Subcutaneous abdominal adipose tissue (tissue), 5 donors: ENCODE results near the gene ZNF454.

ENCODE experiments used
- H3K27ac ChIP-seq: one replicate; pipeline ENCODE4 v1.7.0; 2013; ENCODE audit warnings: low read depth, mild to moderate bottlenecking, inconsistent platforms, low read length, moderate library complexity
- H3K27me3 ChIP-seq, 5 donors: one replicate each; pipeline ENCODE4 v1.7.0; 2013; ENCODE audit warnings: low read length in 5 of 5, inconsistent platforms in 1 of 5; ENCODE audit not compliant: control insufficient read depth in 5 of 5, insufficient read depth in 4 of 5
- H3K36me3 ChIP-seq, 5 donors: one replicate each; pipeline ENCODE4 v1.7.0; 2013; ENCODE audit warnings: low read length in 5 of 5; ENCODE audit not compliant: control insufficient read depth in 5 of 5, insufficient read depth in 5 of 5
- H3K4me1 ChIP-seq, 5 donors: one replicate each; pipeline ENCODE4 v1.7.0; 2013; ENCODE audit warnings: low read length in 5 of 5, mild to moderate bottlenecking in 3 of 5, moderate library complexity in 1 of 5; ENCODE audit not compliant: control insufficient read depth in 5 of 5, insufficient read depth in 5 of 5
- H3K4me3 ChIP-seq, 5 donors: one replicate each; pipeline ENCODE4 v1.7.0; 2013; ENCODE audit warnings: low read length in 5 of 5, low read depth in 1 of 5
- H3K9ac ChIP-seq, 5 donors: one replicate each; pipeline ENCODE4 v1.7.0; 2013; ENCODE audit warnings: low read length in 5 of 5, mild to moderate bottlenecking in 4 of 5, moderate library complexity in 3 of 5
- H3K9me3 ChIP-seq, 5 donors: one replicate each; pipeline ENCODE4 v1.7.0; 2013; ENCODE audit warnings: low read length in 5 of 5; ENCODE audit not compliant: control insufficient read depth in 5 of 5
- donor health status: healthy.
- donor health status: healthy.
- donor health status: healthy.
- donor health status: healthy.
- donor health status: healthy.

The ZNF454 gene

GRCh38 chr5:178992291-178992895, 51.4 kb downstream of the ZNF454 start:
- Histone ChIP-seq H3K4me3 (no peak overlapping the region), H3K4me1 (peaks cover 0 to 3% (median 0%) of the 10 kb centered on the region in 5 donors), H3K36me3 (no peaks in the 10 kb centered on the region), H3K9me3 (peaks cover 3 to 32% (median 25%) of the 10 kb centered on the region in 5 donors), H3K27ac (no peak overlapping the region), H3K9ac (no peak overlapping the region), H3K27me3 (peaks cover 8 to 45% (median 27%) of the 10 kb centered on the region in 5 donors)

- Histone ChIP-seq H3K4me1 (peaks cover 0 to 3% (median 0%) of the 10 kb centered on the region in 5 donors), H3K27ac (no peak overlapping the region), H3K36me3 (no peaks in the 10 kb centered on the region), H3K27me3 (peaks cover 8 to 45% (median 27%) of the 10 kb centered on the region in 5 donors), H3K4me3 (no peak overlapping the region), H3K9ac (no peak overlapping the region), H3K9me3 (peaks cover 3 to 27% (median 21%) of the 10 kb centered on the region in 5 donors)
Measured at GRCh38 chr5:178993236-178993765, 52.3 kb downstream of the ZNF454 start.

GRCh38 chr5:178993955-178994579, 53.1 kb downstream of the ZNF454 start:
- Histone ChIP-seq H3K9ac (no peak overlapping the region), H3K9me3 (peaks cover 3 to 20% (median 19%) of the 10 kb centered on the region in 5 donors), H3K27me3 (peaks cover 8 to 45% (median 27%) of the 10 kb centered on the region in 5 donors), H3K27ac (no peak overlapping the region), H3K4me3 (no peak overlapping the region), H3K4me1 (peaks cover 0 to 3% (median 0%) of the 10 kb centered on the region in 5 donors), H3K36me3 (no peaks in the 10 kb centered on the region)

- H3K36me3 ChIP-seq: no peaks in the 10 kb centered on the region
Measured at GRCh38 chr5:178994580-178995340, 53.8 kb downstream of the ZNF454 start, which contains the start of gene GRM6. TSS of gene GRM6 (minus strand) at chr5:178995320. CDS start at chr5:178994944, 376 bp downstream.

GRCh38 chr5:178995341-178995690, 54.3 kb downstream of the ZNF454 start:
- Histone ChIP-seq H3K27ac (no peak overlapping the region), H3K36me3 (no peaks in the 10 kb centered on the region), H3K27me3 (peaks cover 8 to 45% (median 27%) of the 10 kb centered on the region in 5 donors), H3K9me3 (peaks cover 0 to 8% (median 7%) of the 10 kb centered on the region in 5 donors), H3K4me3 (no peak overlapping the region), H3K4me1 (peaks cover 0 to 3% (median 0%) of the 10 kb centered on the region in 5 donors), H3K9ac (no peak overlapping the region)

More at GRCh38 chr5:178994580-178995340, 53.8 kb downstream of the ZNF454 start, which contains the start of gene GRM6:
- Histone ChIP-seq H3K4me1 (peaks cover 0 to 3% (median 0%) of the 10 kb centered on the region in 5 donors), H3K9ac (no peak within 1 kb of the TSS), H3K27me3 (peaks cover 8 to 45% (median 27%) of the 10 kb centered on the region in 5 donors), H3K27ac (no peak within 1 kb of the TSS), H3K4me3 (no peak within 1 kb of the TSS), H3K9me3 (peaks cover under 1 to 14% (median 12%) of the 10 kb centered on the region in 5 donors)

GRCh38 chr5:178996156-178996555, 55.2 kb downstream of the ZNF454 start:
- no peaks in the 10 kb centered on the region for H3K36me3 ChIP-seq
- H3K27me3 ChIP-seq: peaks cover 8 to 45% (median 27%) of the 10 kb centered on the region in 5 donors
- H3K9me3 ChIP-seq: peaks cover 0 to 4% (median 2%) of the 10 kb centered on the region in 5 donors
- peaks cover 0 to 3% (median 0%) of the 10 kb centered on the region in 5 donors for H3K4me1 ChIP-seq
- H3K4me3 ChIP-seq: no peak overlapping the region
- H3K27ac ChIP-seq: no peak overlapping the region
- H3K9ac ChIP-seq: no peak overlapping the region

- no peaks in the 10 kb centered on the region for H3K36me3 ChIP-seq
- H3K4me1 ChIP-seq: peaks cover 0 to 3% (median 0%) of the 10 kb centered on the region in 5 donors
- no peak overlapping the region for H3K4me3 ChIP-seq
- no peak overlapping the region for H3K27ac ChIP-seq
- no peak overlapping the region for H3K9ac ChIP-seq
- peaks cover 0 to 4% (median 2%) of the 10 kb centered on the region in 5 donors for H3K9me3 ChIP-seq
- H3K27me3 ChIP-seq: peaks cover 8 to 40% (median 26%) of the 10 kb centered on the region in 5 donors
Measured at GRCh38 chr5:178997191-178997590, 56.2 kb downstream of the ZNF454 start.

- Histone ChIP-seq H3K9ac (no peak overlapping the region), H3K4me1 (peaks cover 0 to 3% (median 0%) of the 10 kb centered on the region in 5 donors), H3K4me3 (no peak overlapping the region), H3K27ac (no peak overlapping the region), H3K9me3 (peaks cover 0 to 6% (median 3%) of the 10 kb centered on the region in 5 donors), H3K27me3 (peaks cover 8 to 30% (median 21%) of the 10 kb centered on the region in 5 donors), H3K36me3 (no peaks in the 10 kb centered on the region)
Measured at GRCh38 chr5:178998441-178998840, 57.4 kb downstream of the ZNF454 start.

GRCh38 chr5:179006564-179006963, 65.6 kb downstream of the ZNF454 start:
- H3K36me3 ChIP-seq: no peaks in the 10 kb centered on the region
- H3K9me3 ChIP-seq: peaks cover 3 to 21% (median 13%) of the 10 kb centered on the region in 5 donors
- no peak overlapping the region for H3K9ac ChIP-seq
- H3K27me3 ChIP-seq: no peaks in the 10 kb centered on the region
- no peak overlapping the region for H3K4me3 ChIP-seq
- H3K4me1 ChIP-seq: no peaks in the 10 kb centered on the region
- no peak overlapping the region for H3K27ac ChIP-seq
